ENCODE results near the gene EIF4G3. TPM values are rescaled to one million over a fixed set of nuclear protein-coding genes. Genes with fewer than 3 reads are reported as not detected.

Gene EIF4G3
- polyA plus RNA-seq, 1 of the 3 experiments (the other 2 are of a cell fraction): 32.0 TPM

- no peaks in the 10 kb centered on the region for H4K20me1 ChIP-seq (ENCODE audit: insufficient read depth)
- H3K27ac ChIP-seq (ENCODE audit: low read depth in 2 of 2, low read length in 1 of 2): no peak overlapping the region
- H3K9me3 ChIP-seq: no peaks in the 10 kb centered on the region
- 87% methylated on average over 1 of the region's 1 CpG for WGBS (ENCODE audit: low lambda C conversion rate)
- no peak overlapping the region for H2AFZ ChIP-seq (ENCODE audit: low read depth)
- CTCF ChIA-PET: interaction anchor here (0.6 to 1.5 kb wide), 3 partner anchors 135 to 328 kb away, joined by 3 to 5 read pairs (median 3); partner anchors contain the start of gene SH2D5
- H3K36me3 ChIP-seq (replicated peaks in 1 of 2; ENCODE audit: control insufficient read depth in 1 of 2, insufficient read depth in 2 of 2, low read length in 1 of 2): peaks cover 34 to 38% of the 10 kb centered on the region in 2 experiments
- no peak overlapping the region for H3K4me3 ChIP-seq (ENCODE audit: low read depth in 2 of 2, low read length in 1 of 2)
- no peak for TF ChIP-seq GATA2 (CRISPR knock-in tag; IDR thresholded peaks at IDR 0.05)
- no peak for TF ChIP-seq YY1 (IDR thresholded peaks at IDR 0.05; ENCODE audit: low read depth)
- no peak for TF ChIP-seq TAF1 (IDR thresholded peaks at IDR 0.05; ENCODE audit: borderline replicate concordance, low read depth, low read length)
- TF ChIP-seq EP300 (IDR thresholded peaks at IDR 0.05; ENCODE audit: borderline replicate concordance in 1 of 2, low read depth in 1 of 2, low read length in 1 of 2): no peak
- TF ChIP-seq USF1 (IDR thresholded peaks at IDR 0.05; ENCODE audit: borderline replicate concordance, low read depth): no peak
- TF ChIP-seq RXRA (IDR thresholded peaks at IDR 0.05; ENCODE audit: borderline replicate concordance, low read depth): no peak
- TF ChIP-seq NRF1 (IDR thresholded peaks at IDR 0.05; ENCODE audit: low read depth, low read length): no peak
- no peak for TF ChIP-seq SIN3A (IDR thresholded peaks at IDR 0.05; ENCODE audit: borderline replicate concordance, low read depth, low read length)
- no peak for TF ChIP-seq MXI1 (IDR thresholded peaks at IDR 0.05; ENCODE audit: low read depth, low read length)
- TF ChIP-seq USF2 (IDR thresholded peaks at IDR 0.05; ENCODE audit: borderline replicate concordance, low read depth, low read length): no peak
- no peak for TF ChIP-seq CHD2 (IDR thresholded peaks at IDR 0.05; ENCODE audit: low read length, partially characterized antibody)
- TF ChIP-seq JUND (IDR thresholded peaks at IDR 0.05): no peak
- TF ChIP-seq PBX3 (IDR thresholded peaks at IDR 0.05): no peak
- TF ChIP-seq TEAD4 (IDR thresholded peaks at IDR 0.05; ENCODE audit: borderline replicate concordance, insufficient read depth): no peak
- no peaks in the 10 kb centered on the region for H3K79me2 ChIP-seq (ENCODE audit: insufficient read depth)
- POLR2A ChIA-PET: no interaction called here
- no peak for DNase-seq
- no peak overlapping the region for H3K4me2 ChIP-seq
- no peaks in the 10 kb centered on the region for H3K9me2 ChIP-seq
- no peak overlapping the region for H3K9ac ChIP-seq
- H3F3A ChIP-seq (replicated peaks; ENCODE audit: insufficient read depth): no peaks in the 10 kb centered on the region
- no peaks in the 10 kb centered on the region for H3K4me1 ChIP-seq (ENCODE audit: control insufficient read depth in 1 of 2, insufficient read depth in 2 of 2, low read depth in 1 of 2, low read length in 1 of 2)
- no peaks in the 10 kb centered on the region for H3K27me3 ChIP-seq (ENCODE audit: insufficient read depth)
These were observed 309.6 kb downstream of the EIF4G3 start for GRCh38 chr1:20867062-20867461.

- Histone ChIP-seq H3K36me3 (replicated peaks in 1 of 2; ENCODE audit: control insufficient read depth in 1 of 2, insufficient read depth in 2 of 2, low read length in 1 of 2) (peaks cover 50 to 52% of the 10 kb centered on the region in 2 experiments), H3K4me1 (ENCODE audit: control insufficient read depth in 1 of 2, insufficient read depth in 2 of 2, low read depth in 1 of 2, low read length in 1 of 2) (no peaks in the 10 kb centered on the region), H4K20me1 (ENCODE audit: insufficient read depth) (no peaks in the 10 kb centered on the region), H2AFZ (ENCODE audit: low read depth) (no peak overlapping the region), H3K4me3 (ENCODE audit: low read depth in 2 of 2, low read length in 1 of 2) (no peak overlapping the region), H3K79me2 (ENCODE audit: insufficient read depth) (no peaks in the 10 kb centered on the region), H3K9me2 (no peaks in the 10 kb centered on the region), H3K9me3 (no peaks in the 10 kb centered on the region), H3K27ac (ENCODE audit: low read depth in 2 of 2, low read length in 1 of 2) (no peak overlapping the region), H3K27me3 (ENCODE audit: insufficient read depth) (no peaks in the 10 kb centered on the region), H3K4me2 (no peak overlapping the region), H3K9ac (no peak overlapping the region), H3F3A (replicated peaks; ENCODE audit: insufficient read depth) (no peaks in the 10 kb centered on the region)
- 74% methylated on average over 2 of the region's 2 CpGs for WGBS (ENCODE audit: low lambda C conversion rate)
- ChIA-PET CTCF (no interaction called here), POLR2A (interaction anchor here (0.6 kb wide), 1 partner anchor 1351 kb away, joined by 6 read pairs; no protein-coding TSS in a partner anchor)
- no peak for DNase-seq
- TF ChIP-seq SMC3 (IDR thresholded peaks at IDR 0.05; ENCODE audit: low read depth, low read length): no peak
- no peak for TF ChIP-seq SIN3A (IDR thresholded peaks at IDR 0.05; ENCODE audit: borderline replicate concordance, low read depth, low read length)
- no peak for TF ChIP-seq ZBTB33 (IDR thresholded peaks at IDR 0.05; ENCODE audit: borderline replicate concordance, low read depth)
- TF ChIP-seq TEAD4 (IDR thresholded peaks at IDR 0.05; ENCODE audit: borderline replicate concordance, insufficient read depth): no peak
- no peak for TF ChIP-seq EZH2phosphoT487 (IDR thresholded peaks at IDR 0.05; ENCODE audit: borderline replicate concordance, low read depth)
- no peak for TF ChIP-seq RAD21 (IDR thresholded peaks at IDR 0.05; ENCODE audit: low read length)
- TF ChIP-seq ELF1 (IDR thresholded peaks at IDR 0.05): no peak
- TF ChIP-seq FOXM1 (IDR thresholded peaks at IDR 0.05; ENCODE audit: low read depth): no peak
- TF ChIP-seq YY1 (IDR thresholded peaks at IDR 0.05; ENCODE audit: low read depth): no peak
- TF ChIP-seq PBX3 (IDR thresholded peaks at IDR 0.05): no peak
- no peak for TF ChIP-seq MEF2A (IDR thresholded peaks at IDR 0.05; ENCODE audit: borderline replicate concordance, low read depth)
- TF ChIP-seq NRF1 (IDR thresholded peaks at IDR 0.05; ENCODE audit: low read depth, low read length): no peak
- no peak for TF ChIP-seq CHD2 (IDR thresholded peaks at IDR 0.05; ENCODE audit: low read length, partially characterized antibody)
- no peak for TF ChIP-seq RXRA (IDR thresholded peaks at IDR 0.05; ENCODE audit: borderline replicate concordance, low read depth)
- no peak for TF ChIP-seq RCOR1 (IDR thresholded peaks at IDR 0.05; ENCODE audit: low read length)
- no peak for TF ChIP-seq EP300 (IDR thresholded peaks at IDR 0.05; ENCODE audit: borderline replicate concordance in 1 of 2, low read depth in 1 of 2, low read length in 1 of 2)
These were observed 311.7 kb downstream of the EIF4G3 start for GRCh38 chr1:20865001-20865400.
